ENCODE results near the gene PPP4R2.

Gene PPP4R2

DNA sequence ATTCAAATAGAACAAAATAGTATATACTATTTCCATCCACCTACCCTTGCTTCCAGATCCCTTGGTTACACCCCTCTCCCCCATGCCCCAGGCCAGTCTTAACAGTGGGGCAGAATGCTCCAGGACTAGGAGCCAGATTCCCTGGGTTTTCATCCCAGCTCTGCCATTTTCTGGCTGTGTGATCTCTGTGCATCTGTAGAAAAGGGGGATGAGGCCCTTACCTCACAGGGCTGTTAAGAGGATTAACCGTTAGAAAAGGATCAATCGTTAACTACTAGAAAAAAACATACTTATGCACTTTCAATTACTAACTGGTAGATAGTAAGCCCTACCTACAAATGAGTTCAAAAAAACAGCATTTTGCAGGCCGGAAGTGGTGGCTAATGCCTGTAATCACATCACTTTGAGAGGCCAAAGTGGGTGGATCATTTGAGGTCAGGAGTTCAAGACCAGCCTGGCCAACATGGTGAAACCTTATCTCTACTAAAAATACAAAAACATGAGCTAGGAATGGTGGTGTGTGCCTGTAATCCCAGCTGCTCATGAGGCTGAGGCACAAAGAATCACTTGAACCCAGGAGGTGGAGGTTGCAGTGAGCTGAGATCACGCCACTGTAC is 76.6 kb downstream of the PPP4R2 start:
- Histone ChIP-seq H3K27ac (ENCODE audit: low read depth, low read length) (no peak overlapping the region), H3K9me3 (ENCODE audit: control insufficient read depth in 5 of 5, low read length in 5 of 5) (no peaks in the 10 kb centered on the region), H3K4me1 (ENCODE audit: control insufficient read depth in 5 of 5, insufficient read depth in 5 of 5, low read length in 5 of 5) (peaks cover 4 to 19% (median 8%) of the 10 kb centered on the region in 5 donors), H3K4me3 (ENCODE audit: low read depth in 1 of 5, low read length in 5 of 5) (no peak overlapping the region), H3K9ac (ENCODE audit: low read length in 5 of 5) (no peak overlapping the region), H3K27me3 (ENCODE audit: control insufficient read depth in 5 of 5, insufficient read depth in 4 of 5, low read length in 5 of 5) (no peaks in the 10 kb centered on the region), H3K36me3 (ENCODE audit: control insufficient read depth in 5 of 5, insufficient read depth in 5 of 5, low read length in 5 of 5) (peaks cover 0 to 2% (median 0%) of the 10 kb centered on the region in 5 donors)

DNA sequence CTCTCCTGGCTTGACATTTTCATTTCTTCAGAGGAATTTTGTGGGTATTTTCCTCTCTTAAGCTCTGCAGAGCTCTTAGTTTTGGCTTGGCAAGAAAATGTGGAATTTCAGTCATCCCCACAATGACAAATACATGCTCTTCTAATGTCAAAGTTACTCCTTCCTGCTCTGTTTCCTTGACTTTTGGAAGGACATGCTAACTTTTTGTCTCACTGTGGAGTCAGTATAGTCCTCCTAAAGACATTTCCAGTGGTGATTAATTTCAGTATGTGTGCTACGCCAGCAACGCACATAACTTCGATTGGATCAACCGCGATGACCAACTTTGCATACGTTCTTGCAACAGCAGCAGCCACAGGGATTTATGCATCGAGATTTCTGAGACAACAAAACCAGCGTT is 78.2 kb downstream of the PPP4R2 start:
- Histone ChIP-seq H3K27me3 (ENCODE audit: control insufficient read depth in 5 of 5, insufficient read depth in 4 of 5, low read length in 5 of 5) (no peaks in the 10 kb centered on the region), H3K4me1 (ENCODE audit: control insufficient read depth in 5 of 5, insufficient read depth in 5 of 5, low read length in 5 of 5) (peaks cover 4 to 19% (median 8%) of the 10 kb centered on the region in 5 donors), H3K27ac (ENCODE audit: low read depth, low read length) (no peak overlapping the region), H3K9ac (ENCODE audit: low read length in 5 of 5) (no peak overlapping the region), H3K36me3 (ENCODE audit: control insufficient read depth in 5 of 5, insufficient read depth in 5 of 5, low read length in 5 of 5) (no peaks in the 10 kb centered on the region), H3K4me3 (ENCODE audit: low read depth in 1 of 5, low read length in 5 of 5) (no peak overlapping the region), H3K9me3 (ENCODE audit: control insufficient read depth in 5 of 5, low read length in 5 of 5) (no peaks in the 10 kb centered on the region)

DNA sequence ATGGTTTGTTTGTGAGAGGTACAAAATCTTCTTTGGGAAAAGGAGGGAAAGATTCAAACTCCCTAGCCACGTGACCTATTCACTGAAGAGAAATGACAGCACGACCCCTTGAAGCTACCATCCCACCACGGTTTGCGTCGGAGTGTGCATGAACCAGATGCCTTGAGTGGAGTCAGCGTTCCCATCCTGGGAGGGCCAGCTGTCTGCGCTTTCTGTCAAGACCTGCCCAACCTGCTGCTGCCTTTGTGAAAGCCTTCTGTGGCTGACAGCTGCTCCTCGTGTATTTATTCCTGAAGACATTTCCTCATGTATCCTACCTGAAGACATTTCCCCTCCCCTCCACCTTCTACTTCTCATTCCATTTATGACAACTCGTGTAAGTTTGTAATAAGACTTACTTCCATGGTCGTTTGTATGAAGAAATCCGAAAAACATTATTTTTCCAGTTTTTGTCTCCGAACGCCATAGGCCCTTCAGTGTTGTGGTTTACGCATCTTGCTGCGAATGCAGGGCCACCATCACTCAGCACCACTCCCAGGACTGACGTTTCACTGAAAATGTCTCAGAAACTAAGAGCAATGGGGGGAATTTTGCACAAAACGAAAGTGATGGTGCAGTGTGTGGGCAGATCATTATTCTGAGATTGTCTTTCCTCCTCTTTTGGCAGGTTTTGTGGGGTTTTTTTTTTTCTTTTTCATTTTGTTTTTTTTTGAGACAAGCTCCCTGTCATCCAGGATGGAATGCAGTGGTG is 83.8 kb downstream of the PPP4R2 start:
- Histone ChIP-seq H3K27me3 (ENCODE audit: control insufficient read depth in 5 of 5, insufficient read depth in 4 of 5, low read length in 5 of 5) (no peaks in the 10 kb centered on the region), H3K4me3 (ENCODE audit: low read depth in 1 of 5, low read length in 5 of 5) (no peak overlapping the region), H3K9me3 (ENCODE audit: control insufficient read depth in 5 of 5, low read length in 5 of 5) (no peaks in the 10 kb centered on the region), H3K27ac (ENCODE audit: low read depth, low read length) (no peak overlapping the region), H3K36me3 (ENCODE audit: control insufficient read depth in 5 of 5, insufficient read depth in 5 of 5, low read length in 5 of 5) (no peaks in the 10 kb centered on the region), H3K4me1 (ENCODE audit: control insufficient read depth in 5 of 5, insufficient read depth in 5 of 5, low read length in 5 of 5) (no peaks in the 10 kb centered on the region), H3K9ac (ENCODE audit: low read length in 5 of 5) (no peak overlapping the region)

- Histone ChIP-seq H3K4me3 (ENCODE audit: low read depth in 1 of 5, low read length in 5 of 5) (no peak overlapping the region), H3K9me3 (ENCODE audit: control insufficient read depth in 5 of 5, low read length in 5 of 5) (no peaks in the 10 kb centered on the region), H3K27me3 (ENCODE audit: control insufficient read depth in 5 of 5, insufficient read depth in 4 of 5, low read length in 5 of 5) (no peaks in the 10 kb centered on the region), H3K36me3 (ENCODE audit: control insufficient read depth in 5 of 5, insufficient read depth in 5 of 5, low read length in 5 of 5) (no peaks in the 10 kb centered on the region), H3K4me1 (ENCODE audit: control insufficient read depth in 5 of 5, insufficient read depth in 5 of 5, low read length in 5 of 5) (peaks cover 0 to 5% (median 0%) of the 10 kb centered on the region in 5 donors), H3K9ac (ENCODE audit: low read length in 5 of 5) (no peak overlapping the region), H3K27ac (ENCODE audit: low read depth, low read length) (no peak overlapping the region)
Observed at GRCh38 chr3:73081140-73081539, 84.5 kb downstream of the PPP4R2 start.

GRCh38 chr3:73084170-73084569 is 87.6 kb downstream of the PPP4R2 start:
- H3K4me3 ChIP-seq (ENCODE audit: low read depth in 1 of 5, low read length in 5 of 5): no peak overlapping the region
- no peak overlapping the region for H3K9ac ChIP-seq (ENCODE audit: low read length in 5 of 5)
- no peaks in the 10 kb centered on the region for H3K27me3 ChIP-seq (ENCODE audit: control insufficient read depth in 5 of 5, insufficient read depth in 4 of 5, low read length in 5 of 5)
- H3K36me3 ChIP-seq (ENCODE audit: control insufficient read depth in 5 of 5, insufficient read depth in 5 of 5, low read length in 5 of 5): no peaks in the 10 kb centered on the region
- no peak overlapping the region for H3K27ac ChIP-seq (ENCODE audit: low read depth, low read length)
- peaks cover 0 to 5% (median 0%) of the 10 kb centered on the region in 5 donors for H3K4me1 ChIP-seq (ENCODE audit: control insufficient read depth in 5 of 5, insufficient read depth in 5 of 5, low read length in 5 of 5)
- no peaks in the 10 kb centered on the region for H3K9me3 ChIP-seq (ENCODE audit: control insufficient read depth in 5 of 5, low read length in 5 of 5)

DNA sequence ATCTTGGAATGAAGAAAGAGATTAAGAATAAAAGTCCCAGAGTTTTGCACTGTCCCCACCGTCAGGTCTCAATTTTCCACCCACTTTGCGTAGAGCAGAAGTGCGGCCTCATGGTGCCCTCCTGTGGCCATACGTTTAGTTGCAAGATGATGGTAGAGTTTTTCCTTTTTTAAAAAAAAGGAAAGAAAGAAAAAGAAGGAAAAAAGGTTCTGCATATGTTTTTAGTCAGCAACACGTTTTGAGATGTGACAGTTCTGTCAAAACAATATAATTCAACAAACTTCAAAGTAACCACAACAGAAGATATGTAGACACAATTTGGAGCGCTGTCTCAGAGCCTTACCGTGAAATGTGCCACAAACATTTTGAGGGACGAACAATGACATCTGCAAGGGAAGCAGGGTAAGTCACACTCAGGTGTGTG is 89.5 kb downstream of the PPP4R2 start:
- Histone ChIP-seq H3K4me3 (ENCODE audit: low read depth in 1 of 5, low read length in 5 of 5) (no peak overlapping the region), H3K9me3 (ENCODE audit: control insufficient read depth in 5 of 5, low read length in 5 of 5) (no peaks in the 10 kb centered on the region), H3K27ac (ENCODE audit: low read depth, low read length) (no peak overlapping the region), H3K4me1 (ENCODE audit: control insufficient read depth in 5 of 5, insufficient read depth in 5 of 5, low read length in 5 of 5) (peaks cover 0 to 5% (median 0%) of the 10 kb centered on the region in 5 donors), H3K36me3 (ENCODE audit: control insufficient read depth in 5 of 5, insufficient read depth in 5 of 5, low read length in 5 of 5) (no peaks in the 10 kb centered on the region), H3K27me3 (ENCODE audit: control insufficient read depth in 5 of 5, insufficient read depth in 4 of 5, low read length in 5 of 5) (no peaks in the 10 kb centered on the region), H3K9ac (ENCODE audit: low read length in 5 of 5) (no peak overlapping the region)

DNA sequence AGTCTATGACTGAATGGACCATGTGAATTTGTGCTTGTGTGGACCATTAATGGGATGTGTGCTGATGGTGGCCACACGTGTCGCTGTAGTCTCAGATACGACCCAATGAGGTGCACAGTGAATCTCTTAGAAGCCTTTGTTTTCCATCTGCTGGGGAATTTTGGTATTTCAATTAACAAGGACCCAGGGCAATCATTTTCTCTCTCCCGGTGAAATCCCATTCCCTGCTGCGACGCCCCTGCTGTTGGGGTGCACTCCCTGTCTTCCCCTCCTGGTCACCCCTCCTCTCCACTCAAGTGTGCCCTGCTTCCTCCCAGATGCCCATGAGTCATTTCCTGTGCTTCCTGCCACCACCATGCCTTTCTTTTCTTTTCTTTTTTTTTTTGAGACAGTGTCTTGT is 97.5 kb downstream of the PPP4R2 start:
- H3K36me3 ChIP-seq (ENCODE audit: control insufficient read depth in 5 of 5, insufficient read depth in 5 of 5, low read length in 5 of 5): no peaks in the 10 kb centered on the region
- H3K4me3 ChIP-seq (ENCODE audit: low read depth in 1 of 5, low read length in 5 of 5): no peak overlapping the region
- H3K27ac ChIP-seq (ENCODE audit: low read depth, low read length): no peak overlapping the region
- peaks cover 0 to 5% (median 4%) of the 10 kb centered on the region in 5 donors for H3K9me3 ChIP-seq (ENCODE audit: control insufficient read depth in 5 of 5, low read length in 5 of 5)
- H3K27me3 ChIP-seq (ENCODE audit: control insufficient read depth in 5 of 5, insufficient read depth in 4 of 5, low read length in 5 of 5): no peaks in the 10 kb centered on the region
- H3K9ac ChIP-seq (ENCODE audit: low read length in 5 of 5): no peak overlapping the region
- peaks cover 0 to 7% (median 3%) of the 10 kb centered on the region in 5 donors for H3K4me1 ChIP-seq (ENCODE audit: control insufficient read depth in 5 of 5, insufficient read depth in 5 of 5, low read length in 5 of 5)

- H3K27me3 ChIP-seq (ENCODE audit: control insufficient read depth in 5 of 5, insufficient read depth in 4 of 5, low read length in 5 of 5): no peaks in the 10 kb centered on the region
Observed at GRCh38 chr3:73094951-73095350, 98.3 kb downstream of the PPP4R2 start.

DNA sequence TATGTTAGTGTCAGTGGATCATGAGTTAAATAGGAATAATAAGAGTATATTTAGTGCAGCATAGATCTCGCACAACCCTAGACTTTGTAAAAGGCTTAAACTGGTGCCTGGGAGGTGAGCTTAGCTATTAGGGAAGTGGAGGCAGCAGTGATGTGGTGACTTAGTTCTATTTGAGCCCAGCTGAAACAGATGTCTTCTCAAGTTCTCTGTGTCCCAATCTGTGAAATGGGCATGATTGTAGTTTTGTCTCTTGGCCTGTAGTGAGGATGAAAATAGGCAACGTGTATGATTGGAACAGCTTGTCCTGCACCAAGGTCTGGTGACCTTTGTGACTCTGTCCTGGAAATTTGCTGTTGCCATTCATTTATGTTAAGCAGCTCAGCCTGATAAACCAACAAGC is 99.6 kb downstream of the PPP4R2 start:
- no peak overlapping the region for H3K27ac ChIP-seq (ENCODE audit: low read depth, low read length)
- peaks cover 0 to 5% (median 4%) of the 10 kb centered on the region in 5 donors for H3K9me3 ChIP-seq (ENCODE audit: control insufficient read depth in 5 of 5, low read length in 5 of 5)
- H3K4me3 ChIP-seq (ENCODE audit: low read depth in 1 of 5, low read length in 5 of 5): no peak overlapping the region
- H3K27me3 ChIP-seq (ENCODE audit: control insufficient read depth in 5 of 5, insufficient read depth in 4 of 5, low read length in 5 of 5): no peaks in the 10 kb centered on the region
- H3K4me1 ChIP-seq (ENCODE audit: control insufficient read depth in 5 of 5, insufficient read depth in 5 of 5, low read length in 5 of 5): peaks cover 0 to 11% (median 6%) of the 10 kb centered on the region in 5 donors
- H3K9ac ChIP-seq (ENCODE audit: low read length in 5 of 5): no peak overlapping the region
- no peaks in the 10 kb centered on the region for H3K36me3 ChIP-seq (ENCODE audit: control insufficient read depth in 5 of 5, insufficient read depth in 5 of 5, low read length in 5 of 5)

More at GRCh38 chr3:73094951-73095350, 98.3 kb downstream of the PPP4R2 start:
- H3K4me1 ChIP-seq (ENCODE audit: control insufficient read depth in 5 of 5, insufficient read depth in 5 of 5, low read length in 5 of 5): peaks cover 0 to 7% (median 3%) of the 10 kb centered on the region in 5 donors
- H3K4me3 ChIP-seq (ENCODE audit: low read depth in 1 of 5, low read length in 5 of 5): no peak overlapping the region
- H3K9me3 ChIP-seq (ENCODE audit: control insufficient read depth in 5 of 5, low read length in 5 of 5): peaks cover 0 to 5% (median 4%) of the 10 kb centered on the region in 5 donors
- no peak overlapping the region for H3K9ac ChIP-seq (ENCODE audit: low read length in 5 of 5)
- no peaks in the 10 kb centered on the region for H3K36me3 ChIP-seq (ENCODE audit: control insufficient read depth in 5 of 5, insufficient read depth in 5 of 5, low read length in 5 of 5)
- H3K27ac ChIP-seq (ENCODE audit: low read depth, low read length): no peak overlapping the region

DNA sequence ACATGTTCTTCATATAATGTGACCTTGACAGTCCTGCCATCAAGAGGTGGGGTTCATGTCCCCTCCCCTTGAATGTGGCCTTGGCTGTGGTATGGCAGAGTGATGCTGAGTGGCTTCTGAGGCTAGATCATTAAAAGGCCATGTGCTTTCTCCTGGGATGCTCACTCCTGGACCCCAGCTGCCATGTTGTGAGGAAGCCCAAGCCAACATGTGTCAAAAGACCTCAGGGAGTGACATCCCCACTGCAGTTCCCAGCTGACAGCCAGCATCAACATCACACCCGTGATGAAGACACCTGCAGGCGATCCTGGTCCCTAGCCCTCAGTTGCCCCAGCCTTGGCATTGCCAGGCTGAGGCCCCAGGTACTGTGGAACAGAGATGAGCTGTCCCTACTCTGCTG is 101.4 kb downstream of the PPP4R2 start:
- Histone ChIP-seq H3K4me3 (ENCODE audit: low read depth in 1 of 5, low read length in 5 of 5) (no peak overlapping the region), H3K9me3 (ENCODE audit: control insufficient read depth in 5 of 5, low read length in 5 of 5) (peaks cover 0 to 5% (median 4%) of the 10 kb centered on the region in 5 donors), H3K36me3 (ENCODE audit: control insufficient read depth in 5 of 5, insufficient read depth in 5 of 5, low read length in 5 of 5) (no peaks in the 10 kb centered on the region), H3K4me1 (ENCODE audit: control insufficient read depth in 5 of 5, insufficient read depth in 5 of 5, low read length in 5 of 5) (peaks cover 0 to 11% (median 7%) of the 10 kb centered on the region in 5 donors), H3K9ac (ENCODE audit: low read length in 5 of 5) (no peak overlapping the region), H3K27me3 (ENCODE audit: control insufficient read depth in 5 of 5, insufficient read depth in 4 of 5, low read length in 5 of 5) (no peaks in the 10 kb centered on the region), H3K27ac (ENCODE audit: low read depth, low read length) (no peak overlapping the region)

All from subcutaneous abdominal adipose tissue (tissue), 5 donors.